HCT116 (cell line): Measurements from ENCODE around the gene KISS1R. TPM values are rescaled to one million over a fixed set of nuclear protein-coding genes. Genes with fewer than 3 reads are reported as not detected.

ENCODE experiments used
- ATAC-seq: fragments of 200-7000 bp; cut with Tn5 transposase; 2 replicates; pipeline ENCODE4 v1.9.1; 2020; ENCODE audit warnings: mild to moderate bottlenecking, moderate library complexity
- BruUV-seq: library from RNA; stranded (reverse); fragments of 400-500 nt; replicated peaks from 2 replicates; lab custom pipeline; 2021; lab: Mats Ljungman, UMichigan
- CTCF ChIA-PET: fragments of 300-600 bp; sonication (Branson Sonifier 250); formaldehyde crosslinking; loops from one replicate; lab custom pipeline; 2021; ENCODE audit warnings: antibody characterized with exemption; lab: Charles Lee
- POLR2A ChIA-PET: fragments of 300-600, 350-600 bp; sonication (Branson Sonifier 250); formaldehyde crosslinking; loops from one replicate; lab custom pipeline; 2021; ENCODE audit warnings: antibody characterized with exemption; lab: Charles Lee
- RAD21 ChIA-PET, 2 experiments: fragments of 300-600 bp; sonication (Branson Sonifier 250); formaldehyde crosslinking; loops; one replicate each; lab custom pipeline; 2023; ENCODE audit warnings: low total read pairs in 2 of 2; ENCODE audit not compliant: uncharacterized antibody in 2 of 2, unreplicated experiment in 2 of 2, low non-redundant PET in 1 of 2; lab: Charles Lee
- DNase-seq: peaks from one replicate; pipeline ENCODE4 v3.0.0-alpha.2; 2010; ENCODE audit warnings: low read depth, low spot score
- H2AFZ ChIP-seq: fragments of 200-600 bp; shearing (Covaris generic), sonication (generic); 2 replicates; pipeline ENCODE4 v1.6.1; 2017; ENCODE audit warnings: low read depth, mixed run types, mixed read lengths, antibody characterized with exemption, low read length; ENCODE audit not compliant: poor library complexity, severe bottlenecking
- H3K27ac ChIP-seq: 2 replicates; pipeline ENCODE4 v1.5.1; 2012; ENCODE audit warnings: low read depth, low read length
- H3K27me3 ChIP-seq: fragments of 200-600 bp; sonication (generic); 2 replicates; pipeline ENCODE4 v1.6.1; 2016; ENCODE audit warnings: mixed run types, low read length, mixed read lengths; ENCODE audit not compliant: insufficient read depth
- H3K36me3 ChIP-seq, 2 experiments: fragments of 200-500 bp in 1 of 2; fragments of 200-600 bp in 1 of 2; sonication (Bioruptor generic) in 1 of 2; sonication (generic) in 1 of 2; 2 replicates each; pipeline versions ENCODE4 v1.5.1 to v1.6.1; 2014 to 2016; ENCODE audit warnings: low read length in 2 of 2, inconsistent platforms in 1 of 2, mixed read lengths in 1 of 2, mixed run types in 1 of 2; ENCODE audit not compliant: insufficient read depth in 2 of 2, control insufficient read depth in 1 of 2
- H3K4me1 ChIP-seq, 2 experiments: fragments of 200-600 bp in 1 of 2; sonication (generic) in 1 of 2; 2 replicates each; pipeline versions ENCODE4 v1.5.1 to v1.6.1; 2012 to 2017; ENCODE audit warnings: low read length in 2 of 2, inconsistent platforms in 1 of 2, mild to moderate bottlenecking in 1 of 2, mixed read lengths in 1 of 2, mixed run types in 1 of 2, moderate library complexity in 1 of 2; ENCODE audit not compliant: insufficient read depth in 2 of 2, control insufficient read depth in 1 of 2
- H3K4me2 ChIP-seq: fragments of 200-600 bp; sonication (generic); 2 replicates; pipeline ENCODE4 v1.6.1; 2017; ENCODE audit warnings: mixed run types, low read length, mixed read lengths
- H3K4me3 ChIP-seq, 2 experiments: fragments of 200-600 bp in 1 of 2; sonication (generic) in 1 of 2; replicated peaks in 1 of 2; 2 replicates each; pipeline ENCODE4 v1.5.1; 2011 to 2016; ENCODE audit warnings: low read length in 2 of 2, control low read depth in 1 of 2, low read depth in 1 of 2, mild to moderate bottlenecking in 1 of 2, mixed read lengths in 1 of 2, mixed run types in 1 of 2
- H3K79me2 ChIP-seq: fragments of 200-600 bp; sonication (generic); 2 replicates; pipeline ENCODE4 v1.6.1; 2017; ENCODE audit warnings: mild to moderate bottlenecking, mixed run types, low read length, moderate library complexity, mixed read lengths; ENCODE audit not compliant: insufficient read depth
- H3K9ac ChIP-seq: fragments of 200-600 bp; sonication (generic); 2 replicates; pipeline ENCODE4 v1.6.1; 2016; ENCODE audit warnings: low read length, mixed read lengths
- H3K9me2 ChIP-seq: fragments of 200-600 bp; sonication (generic), shearing (Covaris generic); 2 replicates; pipeline ENCODE4 v1.6.1; 2017; ENCODE audit warnings: mixed run types, mild to moderate bottlenecking, moderate library complexity; ENCODE audit not compliant: insufficient read depth
- H3K9me3 ChIP-seq, 2 experiments: fragments of 200-500 bp in 1 of 2; fragments of 200-600 bp in 1 of 2; sonication (Bioruptor generic) in 1 of 2; sonication (generic) in 1 of 2; 2 replicates each; pipeline ENCODE4 v1.6.1; 2014 to 2017; ENCODE audit warnings: low read length in 2 of 2, mixed read lengths in 2 of 2, inconsistent platforms in 1 of 2, low read depth in 1 of 2, mild to moderate bottlenecking in 1 of 2, mixed run types in 1 of 2, moderate library complexity in 1 of 2; ENCODE audit not compliant: control insufficient read depth in 1 of 2, insufficient read depth in 1 of 2
- H4K20me1 ChIP-seq: fragments of 200-600 bp; sonication (generic), shearing (Covaris generic); 2 replicates; pipeline ENCODE4 v1.6.1; 2017; ENCODE audit warnings: mixed run types, mild to moderate bottlenecking, moderate library complexity; ENCODE audit not compliant: insufficient read depth
- ATF3 ChIP-seq: IDR thresholded peaks from 2 replicates; pipeline ENCODE4 v1.6.1; 2012
- CBX3 ChIP-seq: IDR thresholded peaks from 2 replicates; pipeline ENCODE4 v1.6.1; 2012; ENCODE audit warnings: low read depth
- FOSL1 ChIP-seq: IDR thresholded peaks from 2 replicates; pipeline ENCODE4 v1.6.1; 2012; ENCODE audit warnings: low read depth
- JUND ChIP-seq: IDR thresholded peaks from 2 replicates; pipeline ENCODE4 v1.6.1; 2012
- MAX ChIP-seq: IDR thresholded peaks from 2 replicates; pipeline ENCODE4 v1.6.1; 2012
- REST ChIP-seq: IDR thresholded peaks from 2 replicates; pipeline ENCODE4 v1.6.1; 2012; ENCODE audit warnings: low read depth
- SP1 ChIP-seq: IDR thresholded peaks from 2 replicates; pipeline ENCODE4 v1.6.1; 2012; ENCODE audit warnings: low read depth
- SRF ChIP-seq: IDR thresholded peaks from 2 replicates; pipeline ENCODE4 v1.6.1; 2012; ENCODE audit warnings: low read depth
- YY1 ChIP-seq: IDR thresholded peaks from 2 replicates; pipeline ENCODE4 v1.6.1; 2011; ENCODE audit warnings: low read length, low read depth, moderate library complexity, mild to moderate bottlenecking; ENCODE audit not compliant: insufficient replicate concordance; ENCODE audit errors: extremely low read depth
- ZBTB33 ChIP-seq: IDR thresholded peaks from 2 replicates; pipeline ENCODE4 v1.6.1; 2011; ENCODE audit warnings: mild to moderate bottlenecking, low read length, moderate library complexity; ENCODE audit not compliant: insufficient replicate concordance; ENCODE audit errors: extremely low read depth
- ZNF274 ChIP-seq: fragments of 200-500 bp; sonication (Bioruptor generic); IDR thresholded peaks from 2 replicates; pipeline ENCODE4 v1.6.1; 2014; ENCODE audit warnings: mild to moderate bottlenecking, low read depth, low read length, inconsistent platforms
- intact Hi-C: fragments of 100-400 bp; cut with micrococcal nuclease; formaldehyde crosslinking; loops from 2 replicates; pipeline ENCODE4 v1.10.0; 2022
- total RNA-seq: library from RNA; stranded (reverse); gene quantifications from one replicate; pipeline ENCODE4 v1.2.1, GENCODE V29; 2021; ENCODE audit not compliant: unreplicated experiment

The KISS1R gene
- total RNA-seq, 1 experiment from 2014 or later, result 5.9 TPM

GRCh38 chr19:871446-872265 lies 45.5 kb upstream of the KISS1R start:
- Histone ChIP-seq H3K27ac (peak overlapping the region; percentile 75), H3K4me2 (peak overlapping the region; percentile 61), H2AFZ (no peak overlapping the region), H3K4me3 (no peak overlapping the region), H3K9ac (peak overlapping the region; percentile 40), H3K9me2 (no peaks in the 10 kb centered on the region), H4K20me1 (no peaks in the 10 kb centered on the region), H3K4me1 (peaks cover 19 to 36% of the 10 kb centered on the region in 2 experiments), H3K36me3 (peaks cover 5 to 18% of the 10 kb centered on the region in 2 experiments; a peak in 2 of 4 replicates), H3K9me3 (no peaks in the 10 kb centered on the region), H3K79me2 (no peaks in the 10 kb centered on the region), H3K27me3 (no peaks in the 10 kb centered on the region)
- no TSS peak for BruUV-seq
- RAD21 ChIA-PET, result no interaction called here
- TF ChIP-seq YY1 (no peak), CBX3 (no peak), FOSL1 (no peak), ZNF274 (no peak)
- DNase-seq (no peak), ATAC-seq (no peak)
- intact Hi-C loops, result no loop called here
- CTCF ChIA-PET, result interaction anchor here (0.7 kb wide), 1 partner anchor 101 kb away, joined by 4 read pairs; no protein-coding TSS in a partner anchor
- POLR2A ChIA-PET, result interaction anchor here (1.4 kb wide), 1 partner anchor 21 kb away, joined by 5 read pairs; the partner anchor contains the start of genes MED16 and RNU6-9

GRCh38 chr19:872266-872951 lies 44.7 kb upstream of the KISS1R start:
- Histone ChIP-seq H3K9me3 (no peaks in the 10 kb centered on the region), H3K9ac (peak overlapping the region; percentile 40), H3K9me2 (no peaks in the 10 kb centered on the region), H3K79me2 (no peaks in the 10 kb centered on the region), H3K4me2 (peak overlapping the region; percentile 61), H3K27me3 (no peaks in the 10 kb centered on the region), H4K20me1 (no peaks in the 10 kb centered on the region), H3K4me1 (peaks cover 19 to 36% of the 10 kb centered on the region in 2 experiments), H3K27ac (peak overlapping the region; percentile 75), H2AFZ (no peak overlapping the region), H3K36me3 (peaks cover 5 to 18% of the 10 kb centered on the region in 2 experiments; a peak in 2 of 4 replicates), H3K4me3 (no peak overlapping the region)
- POLR2A ChIA-PET, result interaction anchor here (1.4 kb wide), 1 partner anchor 21 kb away, joined by 5 read pairs; the partner anchor contains the start of genes MED16 and RNU6-9
- DNase-seq (peak; percentile 61), ATAC-seq (peak; percentile 73)
- intact Hi-C loops, result no loop called here
- CTCF ChIA-PET, result no interaction called here
- no TSS peak for BruUV-seq
- RAD21 ChIA-PET, result no interaction called here
- TF ChIP-seq SRF (no peak), REST (no peak), JUND (no peak), ZBTB33 (no peak), ATF3 (no peak), SP1 (no peak), MAX (no peak)
